ENCODE data around the gene BSCL2.

BSCL2 gene

GRCh38 chr11:62644220-62644619 is 63.0 kb downstream of the BSCL2 start:
- peak overlapping the region in 1 of 21 experiments; percentile 41 for H3K27ac ChIP-seq
- no peak overlapping the region for H3K4me3 ChIP-seq

Measured in skin epidermis (tissue), 12 donors.